Hepatocyte (in vitro differentiated cells): ENCODE measurements around the gene GLI3.

Experiments used
- EZH2 ChIP-seq: fragments of 200-600 bp; sonication (generic); IDR thresholded peaks from 2 replicates; pipeline ENCODE4 v1.6.1; 2016; ENCODE audit warnings: antibody characterized with exemption, mild to moderate bottlenecking, borderline replicate concordance
- EZH2phosphoT487 ChIP-seq: fragments of 200-600 bp; sonication (generic); IDR thresholded peaks from one replicate; pipeline ENCODE4 v1.6.1; 2018; ENCODE audit warnings: antibody characterized with exemption, mild to moderate bottlenecking, low read depth, moderate library complexity; ENCODE audit not compliant: unreplicated experiment, severe bottlenecking
- TF ChIP-seq, protein P1 (sequence below): fragments of 200-600 bp; sonication (generic); IDR thresholded peaks from 2 replicates; pipeline ENCODE4 v1.5.1; 2016; ENCODE audit warnings: antibody characterized with exemption, mild to moderate bottlenecking; ENCODE audit not compliant: poor library complexity

DNA sequence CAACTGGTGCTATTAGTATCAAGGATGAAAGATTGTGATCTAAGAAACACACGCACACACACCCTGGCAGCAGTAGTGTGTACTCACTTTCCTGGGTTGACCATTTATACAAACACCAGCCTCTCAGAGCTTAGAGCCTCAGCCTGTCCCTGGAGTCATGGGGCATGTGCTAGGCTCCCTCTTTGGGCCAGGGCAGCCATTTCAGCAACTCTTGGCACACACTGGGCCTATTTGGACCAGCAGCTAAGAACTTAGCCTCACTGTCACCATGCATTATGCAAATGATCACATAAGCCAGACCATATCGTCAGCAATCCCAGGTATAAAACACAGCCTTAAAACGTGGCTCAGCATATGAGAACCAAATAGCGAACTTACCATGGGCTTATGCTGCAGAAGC, 51.3 kb downstream of the GLI3 start:
- TF ChIP-seq, protein P1, sequence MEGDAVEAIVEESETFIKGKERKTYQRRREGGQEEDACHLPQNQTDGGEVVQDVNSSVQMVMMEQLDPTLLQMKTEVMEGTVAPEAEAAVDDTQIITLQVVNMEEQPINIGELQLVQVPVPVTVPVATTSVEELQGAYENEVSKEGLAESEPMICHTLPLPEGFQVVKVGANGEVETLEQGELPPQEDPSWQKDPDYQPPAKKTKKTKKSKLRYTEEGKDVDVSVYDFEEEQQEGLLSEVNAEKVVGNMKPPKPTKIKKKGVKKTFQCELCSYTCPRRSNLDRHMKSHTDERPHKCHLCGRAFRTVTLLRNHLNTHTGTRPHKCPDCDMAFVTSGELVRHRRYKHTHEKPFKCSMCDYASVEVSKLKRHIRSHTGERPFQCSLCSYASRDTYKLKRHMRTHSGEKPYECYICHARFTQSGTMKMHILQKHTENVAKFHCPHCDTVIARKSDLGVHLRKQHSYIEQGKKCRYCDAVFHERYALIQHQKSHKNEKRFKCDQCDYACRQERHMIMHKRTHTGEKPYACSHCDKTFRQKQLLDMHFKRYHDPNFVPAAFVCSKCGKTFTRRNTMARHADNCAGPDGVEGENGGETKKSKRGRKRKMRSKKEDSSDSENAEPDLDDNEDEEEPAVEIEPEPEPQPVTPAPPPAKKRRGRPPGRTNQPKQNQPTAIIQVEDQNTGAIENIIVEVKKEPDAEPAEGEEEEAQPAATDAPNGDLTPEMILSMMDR: no peak
- TF ChIP-seq EZH2 (no peak), EZH2phosphoT487 (no peak)
